Stomach (tissue), 4 donors: Measurements from ENCODE around the gene GAREM2.

Experiments used
- CTCF ChIP-seq, 7 experiments: fragments of 450-650 bp in 4 of 7; fragments of 200-600 bp in 3 of 7; sonication (generic) in 3 of 7; IDR thresholded peaks; one replicate each; pipeline ENCODE4 v1.5.1; 2016 to 2019; ENCODE audit warnings: antibody characterized with exemption in 7 of 7, control low read depth in 2 of 7, mild to moderate bottlenecking in 1 of 7
- POLR2A ChIP-seq, 4 donors: fragments of 450-650 bp; IDR thresholded peaks; one replicate each; pipeline ENCODE4 v1.6.1; 2016; ENCODE audit warnings: antibody characterized with exemption in 4 of 4, control low read depth in 2 of 4, mild to moderate bottlenecking in 1 of 4, moderate library complexity in 1 of 4
- POLR2AphosphoS5 ChIP-seq, 3 donors: sonication (generic); formaldehyde crosslinking; IDR thresholded peaks; one replicate each; pipeline ENCODE4 v1.6.1; 2016; ENCODE audit warnings: antibody characterized with exemption in 3 of 3

GRCh38 chr2:26217720-26218119 is 44.8 kb downstream of the GAREM2 start:
- no peak for TF ChIP-seq CTCF (IDR thresholded peaks at IDR 0.05)
- no peak for TF ChIP-seq POLR2A (IDR thresholded peaks at IDR 0.05)
- TF ChIP-seq POLR2AphosphoS5 (IDR thresholded peaks at IDR 0.05): no peak
